Mammary epithelial cell (primary cell): Measurements from ENCODE around the gene MAGEF1.

Experiments
- CTCF ChIP-seq, 2 donors: IDR thresholded peaks in 1 of 2; conservative IDR thresholded peaks in 1 of 2; 2 replicates each; pipeline ENCODE4 v1.5.1; 2011 to 2012; ENCODE audit warnings: inconsistent platforms in 2 of 2, low read length in 2 of 2, mild to moderate bottlenecking in 2 of 2, control low read depth in 1 of 2, low read depth in 1 of 2; ENCODE audit not compliant: insufficient read depth in 1 of 2; ENCODE audit errors: extremely low read depth in 1 of 2
- EZH2 ChIP-seq: IDR thresholded peaks from 2 replicates; pipeline ENCODE4 v1.6.1; 2012; ENCODE audit warnings: low read length, inconsistent platforms, borderline replicate concordance

- TF ChIP-seq EZH2: no peak
- TF ChIP-seq CTCF (conservative IDR thresholded peaks at IDR 0.05 in 1 of 2, IDR thresholded peaks at IDR 0.05 in 1 of 2; ENCODE audit: extremely low read depth in 1 of 2, insufficient read depth in 1 of 2, low read depth in 1 of 2, low read length in 2 of 2): no peak
These were observed 45.4 kb downstream of the MAGEF1 start for GRCh38 chr3:184666442-184666841.
